HCT116 (cell line): ENCODE data around the gene USO1. TPM values are rescaled to one million over a fixed set of nuclear protein-coding genes. Genes with fewer than 3 reads are reported as not detected.

Experiments used
- ATAC-seq: fragments of 200-7000 bp; cut with Tn5 transposase; 2 replicates; pipeline ENCODE4 v1.9.1; 2020; ENCODE audit warnings: mild to moderate bottlenecking, moderate library complexity
- BruUV-seq: library from RNA; stranded (reverse); fragments of 400-500 nt; replicated peaks from 2 replicates; lab custom pipeline; 2021; lab: Mats Ljungman, UMichigan
- CTCF ChIA-PET: fragments of 300-600 bp; sonication (Branson Sonifier 250); formaldehyde crosslinking; loops from one replicate; lab custom pipeline; 2021; ENCODE audit warnings: antibody characterized with exemption; lab: Charles Lee
- POLR2A ChIA-PET: fragments of 300-600, 350-600 bp; sonication (Branson Sonifier 250); formaldehyde crosslinking; loops from one replicate; lab custom pipeline; 2021; ENCODE audit warnings: antibody characterized with exemption; lab: Charles Lee
- RAD21 ChIA-PET, 2 experiments: fragments of 300-600 bp; sonication (Branson Sonifier 250); formaldehyde crosslinking; loops; one replicate each; lab custom pipeline; 2023; ENCODE audit warnings: low total read pairs in 2 of 2; ENCODE audit not compliant: uncharacterized antibody in 2 of 2, unreplicated experiment in 2 of 2, low non-redundant PET in 1 of 2; lab: Charles Lee
- DNase-seq: peaks from one replicate; pipeline ENCODE4 v3.0.0-alpha.2; 2010; ENCODE audit warnings: low read depth, low spot score
- H2AFZ ChIP-seq: fragments of 200-600 bp; shearing (Covaris generic), sonication (generic); 2 replicates; pipeline ENCODE4 v1.6.1; 2017; ENCODE audit warnings: low read depth, mixed run types, mixed read lengths, antibody characterized with exemption, low read length; ENCODE audit not compliant: poor library complexity, severe bottlenecking
- H3K27ac ChIP-seq: 2 replicates; pipeline ENCODE4 v1.5.1; 2012; ENCODE audit warnings: low read depth, low read length
- H3K27me3 ChIP-seq: fragments of 200-600 bp; sonication (generic); 2 replicates; pipeline ENCODE4 v1.6.1; 2016; ENCODE audit warnings: mixed run types, low read length, mixed read lengths; ENCODE audit not compliant: insufficient read depth
- H3K36me3 ChIP-seq, 2 experiments: fragments of 200-500 bp in 1 of 2; fragments of 200-600 bp in 1 of 2; sonication (Bioruptor generic) in 1 of 2; sonication (generic) in 1 of 2; 2 replicates each; pipeline versions ENCODE4 v1.5.1 to v1.6.1; 2014 to 2016; ENCODE audit warnings: low read length in 2 of 2, inconsistent platforms in 1 of 2, mixed read lengths in 1 of 2, mixed run types in 1 of 2; ENCODE audit not compliant: insufficient read depth in 2 of 2, control insufficient read depth in 1 of 2
- H3K4me1 ChIP-seq, 2 experiments: fragments of 200-600 bp in 1 of 2; sonication (generic) in 1 of 2; 2 replicates each; pipeline versions ENCODE4 v1.5.1 to v1.6.1; 2012 to 2017; ENCODE audit warnings: low read length in 2 of 2, inconsistent platforms in 1 of 2, mild to moderate bottlenecking in 1 of 2, mixed read lengths in 1 of 2, mixed run types in 1 of 2, moderate library complexity in 1 of 2; ENCODE audit not compliant: insufficient read depth in 2 of 2, control insufficient read depth in 1 of 2
- H3K4me2 ChIP-seq: fragments of 200-600 bp; sonication (generic); 2 replicates; pipeline ENCODE4 v1.6.1; 2017; ENCODE audit warnings: mixed run types, low read length, mixed read lengths
- H3K4me3 ChIP-seq, 2 experiments: fragments of 200-600 bp in 1 of 2; sonication (generic) in 1 of 2; replicated peaks in 1 of 2; 2 replicates each; pipeline ENCODE4 v1.5.1; 2011 to 2016; ENCODE audit warnings: low read length in 2 of 2, control low read depth in 1 of 2, low read depth in 1 of 2, mild to moderate bottlenecking in 1 of 2, mixed read lengths in 1 of 2, mixed run types in 1 of 2
- H3K79me2 ChIP-seq: fragments of 200-600 bp; sonication (generic); 2 replicates; pipeline ENCODE4 v1.6.1; 2017; ENCODE audit warnings: mild to moderate bottlenecking, mixed run types, low read length, moderate library complexity, mixed read lengths; ENCODE audit not compliant: insufficient read depth
- H3K9ac ChIP-seq: fragments of 200-600 bp; sonication (generic); 2 replicates; pipeline ENCODE4 v1.6.1; 2016; ENCODE audit warnings: low read length, mixed read lengths
- H3K9me2 ChIP-seq: fragments of 200-600 bp; sonication (generic), shearing (Covaris generic); 2 replicates; pipeline ENCODE4 v1.6.1; 2017; ENCODE audit warnings: mixed run types, mild to moderate bottlenecking, moderate library complexity; ENCODE audit not compliant: insufficient read depth
- H3K9me3 ChIP-seq, 2 experiments: fragments of 200-500 bp in 1 of 2; fragments of 200-600 bp in 1 of 2; sonication (Bioruptor generic) in 1 of 2; sonication (generic) in 1 of 2; 2 replicates each; pipeline ENCODE4 v1.6.1; 2014 to 2017; ENCODE audit warnings: low read length in 2 of 2, mixed read lengths in 2 of 2, inconsistent platforms in 1 of 2, low read depth in 1 of 2, mild to moderate bottlenecking in 1 of 2, mixed run types in 1 of 2, moderate library complexity in 1 of 2; ENCODE audit not compliant: control insufficient read depth in 1 of 2, insufficient read depth in 1 of 2
- H4K20me1 ChIP-seq: fragments of 200-600 bp; sonication (generic), shearing (Covaris generic); 2 replicates; pipeline ENCODE4 v1.6.1; 2017; ENCODE audit warnings: mixed run types, mild to moderate bottlenecking, moderate library complexity; ENCODE audit not compliant: insufficient read depth
- ATF3 ChIP-seq: IDR thresholded peaks from 2 replicates; pipeline ENCODE4 v1.6.1; 2012
- EZH2phosphoT487 ChIP-seq: fragments of 200-600 bp; IDR thresholded peaks from 2 replicates; pipeline ENCODE4 v1.6.1; 2018; ENCODE audit warnings: antibody characterized with exemption, borderline replicate concordance
- FOSL1 ChIP-seq: IDR thresholded peaks from 2 replicates; pipeline ENCODE4 v1.6.1; 2012; ENCODE audit warnings: low read depth
- JUND ChIP-seq: IDR thresholded peaks from 2 replicates; pipeline ENCODE4 v1.6.1; 2012
- MAX ChIP-seq: IDR thresholded peaks from 2 replicates; pipeline ENCODE4 v1.6.1; 2012
- POLR2AphosphoS5 ChIP-seq: IDR thresholded peaks from 2 replicates; pipeline ENCODE4 v1.6.1; 2011; ENCODE audit warnings: mild to moderate bottlenecking, low read depth, low read length, moderate library complexity
- RAD21 ChIP-seq: IDR thresholded peaks from 2 replicates; pipeline ENCODE4 v1.6.1; 2012; ENCODE audit warnings: low read depth, mild to moderate bottlenecking
- SIN3A ChIP-seq: IDR thresholded peaks from 2 replicates; pipeline ENCODE4 v1.6.1; 2012; ENCODE audit warnings: low read depth
- SP1 ChIP-seq: IDR thresholded peaks from 2 replicates; pipeline ENCODE4 v1.6.1; 2012; ENCODE audit warnings: low read depth
- TCF7L2 ChIP-seq: IDR thresholded peaks from 2 replicates; pipeline ENCODE4 v1.7.0; 2011; ENCODE audit warnings: borderline replicate concordance, inconsistent platforms; ENCODE audit not compliant: insufficient read depth, insufficient read length; ENCODE audit errors: extremely low read depth
- YY1 ChIP-seq: IDR thresholded peaks from 2 replicates; pipeline ENCODE4 v1.6.1; 2011; ENCODE audit warnings: low read length, low read depth, moderate library complexity, mild to moderate bottlenecking; ENCODE audit not compliant: insufficient replicate concordance; ENCODE audit errors: extremely low read depth
- ZBTB33 ChIP-seq: IDR thresholded peaks from 2 replicates; pipeline ENCODE4 v1.6.1; 2011; ENCODE audit warnings: mild to moderate bottlenecking, low read length, moderate library complexity; ENCODE audit not compliant: insufficient replicate concordance; ENCODE audit errors: extremely low read depth
- intact Hi-C: fragments of 100-400 bp; cut with micrococcal nuclease; formaldehyde crosslinking; loops from 2 replicates; pipeline ENCODE4 v1.10.0; 2022
- total RNA-seq: library from RNA; stranded (reverse); gene quantifications from one replicate; pipeline ENCODE4 v1.2.1, GENCODE V29; 2021; ENCODE audit not compliant: unreplicated experiment

USO1 gene
- total RNA-seq, 1 experiment from 2014 or later, result 72.7 TPM

GRCh38 chr4:75821966-75822365 is 97.6 kb downstream of the USO1 start:
- no TSS peak for BruUV-seq
- POLR2A ChIA-PET, result no interaction called here
- no peak overlapping the region for H3K4me2 ChIP-seq
- CTCF ChIA-PET, result no interaction called here
- H3K27ac ChIP-seq, result no peak overlapping the region
- H3K36me3 ChIP-seq, result 0 out of 4 replicates have a peak, but pooled peaks cover 0 to 2% of the 10 kb centered on the region in 2 experiments
- no peaks in the 10 kb centered on the region for H3K79me2 ChIP-seq
- H3K9me2 ChIP-seq, result no peaks in the 10 kb centered on the region
- peaks cover 5 to 6% of the 10 kb centered on the region in 2 experiments; a peak in 3 of 4 replicates for H3K4me1 ChIP-seq
- TF ChIP-seq ZBTB33 (no peak), YY1 (no peak), ATF3 (no peak), SIN3A (no peak), RAD21 (no peak), JUND (no peak), POLR2AphosphoS5 (no peak)
- H3K27me3 ChIP-seq, result no peaks in the 10 kb centered on the region
- no peaks in the 10 kb centered on the region for H3K9me3 ChIP-seq
- no peaks in the 10 kb centered on the region for H4K20me1 ChIP-seq
- no peak overlapping the region for H3K9ac ChIP-seq
- no peak overlapping the region for H3K4me3 ChIP-seq
- H2AFZ ChIP-seq, result no peak overlapping the region
- no peak for DNase-seq
- intact Hi-C loops, result no loop called here
- ATAC-seq, result no peak
- RAD21 ChIA-PET, result no interaction called here

- BruUV-seq, result no TSS peak
- intact Hi-C loops, result no loop called here
- Histone ChIP-seq H3K27me3 (no peaks in the 10 kb centered on the region), H3K9me3 (no peaks in the 10 kb centered on the region), H2AFZ (no peak overlapping the region), H3K36me3 (0 out of 4 replicates have a peak, but pooled peaks cover 0 to 2% of the 10 kb centered on the region in 2 experiments), H4K20me1 (no peaks in the 10 kb centered on the region), H3K4me3 (no peak overlapping the region), H3K9ac (no peak overlapping the region), H3K27ac (no peak overlapping the region), H3K4me2 (no peak overlapping the region), H3K79me2 (no peaks in the 10 kb centered on the region), H3K4me1 (peaks cover 5 to 6% of the 10 kb centered on the region in 2 experiments; a peak in 3 of 4 replicates), H3K9me2 (no peaks in the 10 kb centered on the region)
- ChIA-PET RAD21 (no interaction called here), CTCF (no interaction called here), POLR2A (no interaction called here)
- no peak for TF ChIP-seq SP1
- no peak for TF ChIP-seq EZH2phosphoT487
- TF ChIP-seq JUND, result no peak
- TF ChIP-seq SIN3A, result no peak
- TF ChIP-seq MAX, result no peak
- no peak for TF ChIP-seq TCF7L2
- TF ChIP-seq FOSL1, result no peak
- no peak for TF ChIP-seq POLR2AphosphoS5
- DNase-seq (no peak), ATAC-seq (no peak)
Measured at GRCh38 chr4:75822416-75822815, 98.0 kb downstream of the USO1 start.
